ENCODE results near the gene PSMB11. TPM values are rescaled to one million over a fixed set of nuclear protein-coding genes. Genes with fewer than 3 reads are reported as not detected.

The PSMB11 gene
- total and polyA plus RNA-seq, 4 experiments from 2014 or later = not detected

GRCh38 chr14:23058654-23059504 lies 16.9 kb downstream of the PSMB11 start:
- Mint-ChIP-seq H3K27ac (peak overlapping the region in 3 of 7 donors; percentile 49 to 82 (median 79)), H3K4me1 (peaks cover 11 to 21% (median 16%) of the 10 kb centered on the region in 4 donors), H3K9me3 (no peaks in the 10 kb centered on the region), H3K4me3 (peak overlapping the region in 5 of 8 donors; percentile 1 to 44 (median 5)), H3K27me3 (peaks cover 0 to 1% of the 10 kb centered on the region in 2 donors), H3K36me3 (peaks cover 33 to 50% of the 10 kb centered on the region in 2 donors)
- H3K27ac ChIP-seq (ENCODE audit: low read depth, low read length) = no peak overlapping the region
- DNase-seq = no peak
- ChIA-PET CTCF (ENCODE audit: partially characterized antibody) (interaction anchor here (0.6 to 19.0 kb wide), 25 partner anchors 9 to 1218 kb away, joined by 3 to 1070 read pairs (median 6); partner anchors contain the start of genes AJUBA, HAUS4, PPP1R3E and PRMT5), POLR2A (ENCODE audit: partially characterized antibody) (interaction anchor here (0.6 to 9.4 kb wide), 16 partner anchors 9 to 1155 kb away, joined by 3 to 82 read pairs (median 5); partner anchors contain the start of genes ACIN1, AJUBA, C14orf119 and CHMP4A)
- H3K27me3 ChIP-seq (ENCODE audit: insufficient read depth, low read length) = no peaks in the 10 kb centered on the region
- peaks cover 39% of the 10 kb centered on the region for H3K36me3 ChIP-seq (ENCODE audit: insufficient read depth, low read length)
- intact Hi-C loops (cut with micrococcal nuclease) = loop anchor here (1.0 to 5.0 kb wide), 7 partner anchors 10 to 237 kb away; partner anchors contain the start of gene PRMT5
- H3K4me3 ChIP-seq (ENCODE audit: low read length in 2 of 2) = no peak overlapping the region
- peaks cover 17% of the 10 kb centered on the region for H3K4me1 ChIP-seq (ENCODE audit: insufficient read depth, low read length)
- no peaks in the 10 kb centered on the region for H3K9me3 ChIP-seq (ENCODE audit: control insufficient read depth in 1 of 2, low read length in 2 of 2)

- H3K9me3 Mint-ChIP-seq = no peaks in the 10 kb centered on the region
- H3K27ac Mint-ChIP-seq = peak overlapping the region in 2 of 7 donors; percentile 48 to 51
- POLR2A ChIA-PET (ENCODE audit: partially characterized antibody) = interaction anchor here (0.7 to 9.4 kb wide), 5 partner anchors 17 to 75 kb away, joined by 3 to 82 read pairs (median 3); partner anchors contain the start of genes ACIN1 and C14orf119
These were observed 18.7 kb downstream of the PSMB11 start for GRCh38 chr14:23060536-23061260.

GRCh38 chr14:23062002-23062401 lies 20.0 kb downstream of the PSMB11 start:
- no peaks in the 10 kb centered on the region for H3K9me3 ChIP-seq (ENCODE audit: control insufficient read depth in 1 of 2, low read length in 2 of 2)
- POLR2A ChIA-PET (ENCODE audit: partially characterized antibody) = interaction anchor here (1.6 to 9.4 kb wide), 2 partner anchors 76 to 89 kb away, joined by 4 to 82 read pairs; no protein-coding TSS in a partner anchor
- Mint-ChIP-seq H3K27ac (peak overlapping the region in 1 of 7 donors; percentile 12), H3K9me3 (no peaks in the 10 kb centered on the region), H3K36me3 (peaks cover 50 to 74% of the 10 kb centered on the region in 2 donors), H3K4me1 (peaks cover 5 to 13% (median 7%) of the 10 kb centered on the region in 4 donors), H3K4me3 (no peak overlapping the region), H3K27me3 (no peaks in the 10 kb centered on the region)
- no peak overlapping the region for H3K4me3 ChIP-seq (ENCODE audit: low read length in 2 of 2)
- CTCF ChIA-PET (ENCODE audit: partially characterized antibody) = interaction anchor here (0.6 to 19.0 kb wide), 6 partner anchors 15 to 1585 kb away, joined by 3 to 1070 read pairs (median 6); partner anchors contain the start of genes AJUBA, PRMT5, RAB2B and TOX4
- no peaks in the 10 kb centered on the region for H3K27me3 ChIP-seq (ENCODE audit: insufficient read depth, low read length)
- H3K27ac ChIP-seq (ENCODE audit: low read depth, low read length) = no peak overlapping the region
- intact Hi-C loops (cut with micrococcal nuclease) = no loop called here
- no peak for DNase-seq
- peaks cover 7% of the 10 kb centered on the region for H3K4me1 ChIP-seq (ENCODE audit: insufficient read depth, low read length)
- peaks cover 60% of the 10 kb centered on the region for H3K36me3 ChIP-seq (ENCODE audit: insufficient read depth, low read length)

More at GRCh38 chr14:23060536-23061260, 18.7 kb downstream of the PSMB11 start:
- Histone ChIP-seq H3K4me3 (ENCODE audit: low read length in 2 of 2) (no peak overlapping the region), H3K27me3 (ENCODE audit: insufficient read depth, low read length) (no peaks in the 10 kb centered on the region), H3K4me1 (ENCODE audit: insufficient read depth, low read length) (peaks cover 17% of the 10 kb centered on the region), H3K9me3 (ENCODE audit: control insufficient read depth in 1 of 2, low read length in 2 of 2) (no peaks in the 10 kb centered on the region), H3K27ac (ENCODE audit: low read depth, low read length) (no peak overlapping the region), H3K36me3 (ENCODE audit: insufficient read depth, low read length) (peaks cover 49% of the 10 kb centered on the region)
- CTCF ChIA-PET (ENCODE audit: partially characterized antibody) = interaction anchor here (0.9 to 19.0 kb wide), 7 partner anchors 8 to 104 kb away, joined by 3 to 1070 read pairs (median 40); partner anchors contain the start of genes AJUBA and HAUS4
- Mint-ChIP-seq H3K4me1 (peaks cover 11 to 21% (median 17%) of the 10 kb centered on the region in 4 donors), H3K27me3 (peaks cover 0 to 1% of the 10 kb centered on the region in 2 donors), H3K36me3 (peaks cover 42 to 66% of the 10 kb centered on the region in 2 donors), H3K4me3 (no peak overlapping the region)
- intact Hi-C loops (cut with micrococcal nuclease) = no loop called here
- DNase-seq = no peak

- CTCF ChIA-PET (ENCODE audit: partially characterized antibody) = interaction anchor here (19.0 kb wide), 1 partner anchor 83 kb away, joined by 1070 read pairs; the partner anchor contains the start of gene AJUBA
- H3K36me3 Mint-ChIP-seq = peaks cover 51 to 79% of the 10 kb centered on the region in 2 donors
- peak overlapping the region in 1 of 8 donors; percentile 4 for H3K4me3 Mint-ChIP-seq
- H3K9me3 Mint-ChIP-seq = no peaks in the 10 kb centered on the region
- Histone ChIP-seq H3K36me3 (ENCODE audit: insufficient read depth, low read length) (peaks cover 74% of the 10 kb centered on the region), H3K27ac (ENCODE audit: low read depth, low read length) (no peak overlapping the region), H3K27me3 (ENCODE audit: insufficient read depth, low read length) (no peaks in the 10 kb centered on the region), H3K9me3 (ENCODE audit: control insufficient read depth in 1 of 2, low read length in 2 of 2) (no peaks in the 10 kb centered on the region), H3K4me3 (ENCODE audit: low read length in 2 of 2) (no peak overlapping the region), H3K4me1 (ENCODE audit: insufficient read depth, low read length) (peaks cover 4% of the 10 kb centered on the region)
- H3K27ac Mint-ChIP-seq = no peak overlapping the region
- intact Hi-C loops (cut with micrococcal nuclease) = no loop called here
- no peak for DNase-seq
- peaks cover 0 to 13% (median 4%) of the 10 kb centered on the region in 4 donors for H3K4me1 Mint-ChIP-seq
- POLR2A ChIA-PET (ENCODE audit: partially characterized antibody) = interaction anchor here (9.4 kb wide), 1 partner anchor 77 kb away, joined by 82 read pairs; no protein-coding TSS in a partner anchor
- H3K27me3 Mint-ChIP-seq = no peaks in the 10 kb centered on the region
These were observed 21.6 kb downstream of the PSMB11 start for GRCh38 chr14:23063601-23064000.

- no peak for DNase-seq
- Histone ChIP-seq H3K36me3 (ENCODE audit: insufficient read depth, low read length) (peaks cover 59% of the 10 kb centered on the region), H3K4me1 (ENCODE audit: insufficient read depth, low read length) (peaks cover 18% of the 10 kb centered on the region), H3K27me3 (ENCODE audit: insufficient read depth, low read length) (no peaks in the 10 kb centered on the region), H3K27ac (ENCODE audit: low read depth, low read length) (no peak overlapping the region), H3K4me3 (ENCODE audit: low read length in 2 of 2) (no peak overlapping the region), H3K9me3 (ENCODE audit: control insufficient read depth in 1 of 2, low read length in 2 of 2) (no peaks in the 10 kb centered on the region)
- intact Hi-C loops (cut with micrococcal nuclease) = no loop called here
- Mint-ChIP-seq H3K4me3 (no peak overlapping the region), H3K27ac (peak overlapping the region in 1 of 7 donors; percentile 12), H3K36me3 (peaks cover 41 to 73% of the 10 kb centered on the region in 2 donors), H3K27me3 (no peaks in the 10 kb centered on the region), H3K4me1 (peaks cover 13 to 33% (median 21%) of the 10 kb centered on the region in 4 donors), H3K9me3 (no peaks in the 10 kb centered on the region)
- ChIA-PET POLR2A (ENCODE audit: partially characterized antibody) (no interaction called here), CTCF (ENCODE audit: partially characterized antibody) (interaction anchor here (0.9 to 19.0 kb wide), 6 partner anchors 9 to 495 kb away, joined by 3 to 1070 read pairs (median 3); partner anchors contain the start of gene AJUBA)
These were observed 24.4 kb downstream of the PSMB11 start for GRCh38 chr14:23066368-23066767.

GRCh38 chr14:23066855-23067744 lies 25.1 kb downstream of the PSMB11 start:
- POLR2A ChIA-PET (ENCODE audit: partially characterized antibody) = interaction anchor here (0.8 to 2.2 kb wide), 3 partner anchors 8 to 60 kb away, joined by 5 to 37 read pairs (median 16); partner anchors contain the start of genes ACIN1 and C14orf119
- H3K4me3 ChIP-seq (ENCODE audit: low read length in 2 of 2) = no peak overlapping the region

More at GRCh38 chr14:23066855-23067744, 25.1 kb downstream of the PSMB11 start:
- no peaks in the 10 kb centered on the region for H3K27me3 Mint-ChIP-seq
- DNase-seq = no peak
- no peak overlapping the region for H3K4me3 Mint-ChIP-seq
- peaks cover 19 to 40% (median 28%) of the 10 kb centered on the region in 4 donors for H3K4me1 Mint-ChIP-seq
- peaks cover 25% of the 10 kb centered on the region for H3K4me1 ChIP-seq (ENCODE audit: insufficient read depth, low read length)
- H3K9me3 ChIP-seq (ENCODE audit: control insufficient read depth in 1 of 2, low read length in 2 of 2) = no peaks in the 10 kb centered on the region
- H3K27me3 ChIP-seq (ENCODE audit: insufficient read depth, low read length) = no peaks in the 10 kb centered on the region
- CTCF ChIA-PET (ENCODE audit: partially characterized antibody) = interaction anchor here (1.0 to 19.0 kb wide), 11 partner anchors 8 to 496 kb away, joined by 3 to 1070 read pairs (median 13); partner anchors contain the start of genes AJUBA and CDH24
- H3K36me3 Mint-ChIP-seq = peaks cover 40 to 76% of the 10 kb centered on the region in 2 donors
- intact Hi-C loops (cut with micrococcal nuclease) = no loop called here
- H3K36me3 ChIP-seq (ENCODE audit: insufficient read depth, low read length) = peaks cover 58% of the 10 kb centered on the region
- H3K27ac ChIP-seq (ENCODE audit: low read depth, low read length) = no peak overlapping the region
- no peak overlapping the region for H3K27ac Mint-ChIP-seq
- no peaks in the 10 kb centered on the region for H3K9me3 Mint-ChIP-seq

Data from CD4-positive, alpha-beta memory T cell (primary cell).